Gastroesophageal sphincter (tissue), 4 donors: ENCODE data around the gene BET1. TPM values are rescaled to one million over a fixed set of nuclear protein-coding genes. Genes with fewer than 3 reads are reported as not detected.

Experiments used
- ATAC-seq: fragments of 150-250 bp; one replicate; pipeline ENCODE4 v1.9.1; 2016; ENCODE audit warnings: mild to moderate bottlenecking, moderate library complexity
- H3K27ac ChIP-seq, 4 donors: fragments of 200-600 bp; sonication (generic) in 3 of 4; 1 replicate in 3 of 4; 2 replicates in 1 of 4; pipeline ENCODE4 v1.5.1; 2016 to 2019
- H3K27me3 ChIP-seq: fragments of 200-600 bp; sonication (generic); one replicate; pipeline ENCODE4 v1.5.1; 2019
- H3K36me3 ChIP-seq, 2 donors: fragments of 200-600 bp; sonication (generic); one replicate each; pipeline ENCODE4 v1.5.1; 2019; ENCODE audit warnings: control low read depth in 1 of 2
- H3K4me1 ChIP-seq, 3 donors: fragments of 200-600 bp; sonication (generic); 1 replicate in 2 of 3; 2 replicates in 1 of 3; pipeline ENCODE4 v1.5.1; 2016 to 2019; ENCODE audit warnings: control low read depth in 2 of 3
- H3K4me3 ChIP-seq, 2 donors: fragments of 200-600 bp; sonication (generic); one replicate each; pipeline ENCODE4 v1.5.1; 2019; ENCODE audit warnings: mild to moderate bottlenecking in 1 of 2, moderate library complexity in 1 of 2
- H3K9me3 ChIP-seq, 3 donors: fragments of 200-600 bp; sonication (generic); one replicate each; pipeline ENCODE4 v1.5.1; 2017 to 2019; ENCODE audit warnings: control low read depth in 2 of 3
- CTCF ChIP-seq, 4 experiments: fragments of 200-600 bp in 2 of 4; fragments of 450-650 bp in 2 of 4; sonication (generic) in 1 of 4; IDR thresholded peaks; one replicate each; pipeline ENCODE4 v1.5.1; 2017 to 2019; ENCODE audit warnings: antibody characterized with exemption in 4 of 4, mild to moderate bottlenecking in 2 of 4, moderate library complexity in 2 of 4
- EP300 ChIP-seq: sonication (generic); formaldehyde crosslinking; IDR thresholded peaks from one replicate; pipeline ENCODE4 v1.6.1; 2017; ENCODE audit warnings: antibody characterized with exemption, mild to moderate bottlenecking
- POLR2A ChIP-seq, 2 donors: fragments of 450-650 bp; IDR thresholded peaks; one replicate each; pipeline ENCODE4 v1.6.1; 2017; ENCODE audit warnings: antibody characterized with exemption in 2 of 2, mild to moderate bottlenecking in 2 of 2, moderate library complexity in 1 of 2
- POLR2AphosphoS5 ChIP-seq: sonication (generic); formaldehyde crosslinking; IDR thresholded peaks from one replicate; pipeline ENCODE4 v1.6.1; 2017; ENCODE audit warnings: antibody characterized with exemption
- WGBS, 2 donors: methylation state at CpG; one replicate each; pipeline ENCODE4 v1.1.5; 2018; ENCODE audit warnings: low coverage in 1 of 2; 5-methylcytosine and 5-hydroxymethylcytosine counted together
- total RNA-seq, 4 donors: library from RNA; depleted of rRNA; stranded (reverse); fragments of >200 nt; gene quantifications; one replicate each; pipeline ENCODE4 v1.1.0, GENCODE V29; 2016

Gene BET1
- total RNA-seq, 4 donors from 2014 or later = 13.4 to 22.7 (median 19.4) TPM

GRCh38 chr7:94048755-94049154 lies 44.6 kb upstream of the BET1 start:
- Histone ChIP-seq H3K36me3 (no peaks in the 10 kb centered on the region), H3K4me3 (no peak overlapping the region), H3K27ac (no peak overlapping the region), H3K4me1 (no peaks in the 10 kb centered on the region), H3K9me3 (no peaks in the 10 kb centered on the region), H3K27me3 (no peaks in the 10 kb centered on the region)
- no peak for ATAC-seq
- 75 to 83% methylated on average over 2 of the region's 2 CpGs for WGBS, 2 donors
- TF ChIP-seq CTCF (IDR thresholded peaks at IDR 0.05) (no peak), EP300 (no peak), POLR2AphosphoS5 (no peak), POLR2A (IDR thresholded peaks at IDR 0.05) (no peak)

GRCh38 chr7:94047956-94048355 lies 43.8 kb upstream of the BET1 start:
- no peak overlapping the region for H3K27ac ChIP-seq
- ATAC-seq = no peak
- H3K4me1 ChIP-seq = no peaks in the 10 kb centered on the region
- no peaks in the 10 kb centered on the region for H3K9me3 ChIP-seq
- H3K4me3 ChIP-seq = no peak overlapping the region
- TF ChIP-seq EP300 (no peak), POLR2A (IDR thresholded peaks at IDR 0.05) (no peak), CTCF (IDR thresholded peaks at IDR 0.05) (no peak)
- H3K27me3 ChIP-seq = no peaks in the 10 kb centered on the region
- 100% methylated on average over 1 of the region's 1 CpG for WGBS, 2 donors
- H3K36me3 ChIP-seq = no peaks in the 10 kb centered on the region

GRCh38 chr7:94045581-94045980 lies 41.4 kb upstream of the BET1 start:
- Histone ChIP-seq H3K36me3 (no peaks in the 10 kb centered on the region), H3K4me1 (no peaks in the 10 kb centered on the region), H3K9me3 (no peaks in the 10 kb centered on the region), H3K27me3 (no peaks in the 10 kb centered on the region), H3K4me3 (no peak overlapping the region), H3K27ac (no peak overlapping the region)
- TF ChIP-seq CTCF (IDR thresholded peaks at IDR 0.05) = no peak
- no peak for TF ChIP-seq POLR2AphosphoS5
- no peak for TF ChIP-seq EP300
- WGBS, 2 donors = 25 to 82% methylated on average over 2 of the region's 2 CpGs
- ATAC-seq = no peak

GRCh38 chr7:94044806-94045205 lies 40.7 kb upstream of the BET1 start:
- no peak overlapping the region for H3K27ac ChIP-seq
- H3K9me3 ChIP-seq = no peaks in the 10 kb centered on the region
- no peak for ATAC-seq
- no peaks in the 10 kb centered on the region for H3K36me3 ChIP-seq
- peaks cover 4% of the 10 kb centered on the region for H3K27me3 ChIP-seq
- no peak for TF ChIP-seq EP300
- no peak overlapping the region for H3K4me3 ChIP-seq
- H3K4me1 ChIP-seq = no peaks in the 10 kb centered on the region

GRCh38 chr7:94043299-94043698 lies 39.1 kb upstream of the BET1 start:
- Histone ChIP-seq H3K36me3 (no peaks in the 10 kb centered on the region), H3K9me3 (no peaks in the 10 kb centered on the region), H3K4me3 (no peak overlapping the region), H3K27me3 (peaks cover 7% of the 10 kb centered on the region), H3K27ac (no peak overlapping the region), H3K4me1 (no peaks in the 10 kb centered on the region)
- WGBS, 2 donors = 29 to 44% methylated on average over 1 of the region's 1 CpG
- TF ChIP-seq EP300 (no peak), POLR2AphosphoS5 (no peak), POLR2A (IDR thresholded peaks at IDR 0.05) (no peak), CTCF (IDR thresholded peaks at IDR 0.05) (no peak)
- no peak for ATAC-seq

- H3K4me1 ChIP-seq = no peaks in the 10 kb centered on the region
These were observed 38.2 kb upstream of the BET1 start for GRCh38 chr7:94042381-94042780.

More at GRCh38 chr7:94042381-94042780, 38.2 kb upstream of the BET1 start:
- ATAC-seq = no peak
- WGBS, 2 donors = 76 to 100% methylated on average over 1 to 3 of the region's 3 CpGs
- Histone ChIP-seq H3K27ac (no peak overlapping the region), H3K9me3 (no peaks in the 10 kb centered on the region), H3K27me3 (peaks cover 7% of the 10 kb centered on the region), H3K4me3 (no peak overlapping the region), H3K36me3 (no peaks in the 10 kb centered on the region)
- TF ChIP-seq POLR2A (IDR thresholded peaks at IDR 0.05) (no peak), EP300 (no peak), CTCF (IDR thresholded peaks at IDR 0.05) (no peak), POLR2AphosphoS5 (no peak)
